Measurements from ENCODE around the gene ACAP3.
A peak's percentile ranks its signal among the peaks of the same experiment; 100 is the strongest.
"Not testable (repeated sequence)": the region's sequence is repeated elsewhere in the genome, so short reads cannot be mapped to it uniquely, and the experiment has no call there.

The ACAP3 gene

DNA sequence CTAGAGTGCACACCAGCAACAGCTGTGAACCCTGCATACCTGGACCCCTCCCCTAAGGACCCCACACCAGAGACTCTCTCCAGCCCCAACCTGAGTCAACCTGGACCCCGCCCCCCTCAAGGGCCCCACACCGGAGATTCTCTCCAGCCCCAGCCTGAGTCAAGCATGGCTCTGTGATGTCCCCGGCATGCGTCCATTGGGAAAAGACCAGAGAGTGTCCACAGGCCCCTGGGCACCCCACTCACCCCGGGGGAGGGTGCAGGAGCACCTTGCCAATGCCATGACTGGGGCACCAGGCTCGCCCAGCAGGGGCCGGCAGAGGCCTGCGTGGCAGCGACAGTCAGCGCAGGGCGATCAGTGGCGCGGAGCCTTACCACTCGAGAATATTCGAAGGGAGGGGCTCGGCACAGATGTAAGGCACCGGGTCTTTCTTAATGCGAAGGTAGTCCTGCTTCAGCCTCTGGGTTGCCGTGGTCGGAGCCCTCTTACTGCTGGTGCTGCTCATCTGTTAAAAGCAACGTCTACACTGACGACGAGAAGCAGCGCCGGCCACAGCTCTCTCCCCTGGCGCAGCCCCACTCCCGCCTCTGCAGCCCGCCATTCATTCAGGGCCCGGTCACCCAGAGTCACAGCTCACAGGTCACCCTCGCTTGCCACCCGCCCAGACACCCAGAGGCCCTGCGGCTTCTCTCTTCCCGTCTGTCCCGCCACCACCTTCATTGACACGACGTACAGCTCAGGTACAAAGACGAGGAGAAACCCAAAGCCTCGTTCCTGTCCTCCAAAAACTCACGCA lies 40.0 kb downstream of the ACAP3 start:
- no peak for DNase-seq (ENCODE audit: low read depth in 2 of 2)

DNA sequence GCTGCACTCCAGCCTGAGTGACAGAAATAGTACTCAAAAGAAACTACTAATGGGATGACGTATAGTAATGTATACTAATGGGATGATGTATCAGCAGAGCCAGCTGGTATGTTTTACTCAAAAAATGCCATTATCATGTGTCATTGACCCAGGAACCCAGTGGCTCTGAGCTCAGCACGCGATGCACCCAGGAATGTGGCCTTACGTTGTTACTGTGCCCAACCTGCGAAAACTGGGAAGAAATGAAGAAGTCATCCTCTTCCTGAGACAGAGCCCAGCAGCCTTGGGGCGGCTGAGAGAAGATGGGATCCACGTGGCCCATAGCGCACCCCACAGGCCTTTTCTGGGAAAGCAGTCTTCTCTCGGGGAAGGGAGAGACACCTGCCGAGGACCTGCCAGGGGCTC lies 42.9 kb downstream of the ACAP3 start:
- DNase-seq (ENCODE audit: low read depth in 2 of 2): no peak

DNA sequence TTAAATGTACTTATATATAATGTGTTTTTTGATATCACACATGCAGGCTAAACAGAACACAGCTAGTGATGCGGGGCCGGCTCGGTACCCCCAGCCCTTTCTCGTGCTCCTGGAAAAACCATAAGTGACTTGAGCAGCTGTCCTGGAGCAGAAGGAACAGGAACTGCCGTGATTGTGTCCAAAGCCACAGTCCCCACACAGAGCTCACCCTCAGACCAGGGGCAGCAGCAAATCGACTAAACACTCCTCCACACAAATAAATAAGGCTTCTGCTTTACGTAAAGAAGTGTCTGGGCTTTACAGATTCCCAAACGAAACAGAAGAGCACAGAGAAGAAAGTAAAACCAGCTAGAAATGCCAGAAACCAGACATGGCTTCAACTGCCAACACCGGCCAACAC lies 43.7 kb downstream of the ACAP3 start:
- no peak for DNase-seq (ENCODE audit: low read depth in 2 of 2)

DNA sequence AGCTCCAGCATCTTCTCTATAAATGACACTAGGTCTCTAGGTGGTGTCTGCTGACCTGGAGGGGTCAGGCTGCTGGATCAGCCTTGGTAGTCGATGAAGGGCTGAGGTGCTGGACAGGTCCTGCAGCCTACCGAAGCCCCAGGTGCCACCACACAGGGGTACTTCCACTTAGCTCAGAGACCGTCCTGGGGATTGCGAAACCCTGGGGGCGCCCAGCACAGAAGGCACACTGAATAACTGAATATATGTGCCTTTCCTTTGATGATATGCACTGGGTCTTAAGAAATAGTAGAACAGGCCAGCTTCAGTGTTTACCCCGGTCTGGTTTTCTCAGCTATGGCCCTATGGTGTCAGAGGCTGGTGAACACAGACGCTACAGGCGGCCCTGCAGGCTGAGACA lies 45.0 kb downstream of the ACAP3 start:
- DNase-seq (ENCODE audit: low read depth in 2 of 2): no peak

DNA sequence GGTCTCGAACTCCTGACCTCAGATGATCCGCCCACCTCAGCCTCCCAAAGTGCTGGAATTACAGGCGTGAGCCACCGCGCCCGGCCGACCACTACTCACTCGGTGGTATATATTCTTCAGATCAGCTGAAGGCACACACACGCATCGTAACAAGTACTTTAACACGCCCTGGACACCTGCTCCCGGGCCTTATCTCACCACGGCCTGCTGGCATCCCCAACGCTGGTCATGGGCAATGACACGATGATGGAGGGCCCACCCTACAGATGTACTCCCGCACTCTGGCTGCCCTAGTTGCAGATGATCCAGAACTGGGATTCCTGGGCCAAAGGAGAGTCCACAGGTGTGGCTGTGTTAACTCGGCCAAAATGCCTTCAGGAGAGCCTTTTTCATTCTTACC lies 45.7 kb downstream of the ACAP3 start:
- no peak for DNase-seq (ENCODE audit: low read depth in 2 of 2)

DNA sequence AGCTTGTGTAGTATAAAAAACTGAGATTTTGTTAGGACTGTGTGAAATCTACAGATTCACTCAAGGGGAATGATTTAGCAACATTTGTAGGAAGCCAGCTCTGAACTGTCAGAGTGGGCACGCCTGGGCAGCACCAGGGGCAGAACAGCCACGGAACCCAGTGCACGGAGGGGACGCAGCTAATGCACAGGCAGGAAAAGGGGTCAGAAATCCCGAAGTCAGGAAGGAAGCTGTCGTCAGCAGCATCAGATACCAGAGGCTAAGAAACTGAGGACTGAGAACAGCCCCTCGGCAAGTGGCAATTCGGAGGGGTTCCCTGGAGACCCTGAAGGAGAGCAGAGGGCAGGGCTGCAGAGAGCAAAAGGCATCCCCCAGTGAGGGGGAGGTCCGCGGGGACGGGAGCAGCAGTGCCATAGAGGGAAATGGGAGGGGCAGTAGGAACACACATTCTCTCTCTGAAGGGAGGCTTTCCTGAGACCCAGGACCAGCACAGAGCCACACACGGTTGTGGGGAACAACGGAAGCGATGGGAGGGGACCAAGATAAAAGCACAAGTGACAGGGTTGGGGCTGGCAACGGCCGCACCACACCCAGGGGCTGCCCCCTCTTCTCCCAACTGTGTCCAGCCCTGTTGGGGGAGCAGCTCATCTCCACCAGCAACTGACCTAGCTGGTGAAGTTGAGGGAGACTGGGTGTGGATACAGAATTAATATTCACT lies 46.7 kb downstream of the ACAP3 start:
- DNase-seq (ENCODE audit: low read depth in 2 of 2): no peak

DNA sequence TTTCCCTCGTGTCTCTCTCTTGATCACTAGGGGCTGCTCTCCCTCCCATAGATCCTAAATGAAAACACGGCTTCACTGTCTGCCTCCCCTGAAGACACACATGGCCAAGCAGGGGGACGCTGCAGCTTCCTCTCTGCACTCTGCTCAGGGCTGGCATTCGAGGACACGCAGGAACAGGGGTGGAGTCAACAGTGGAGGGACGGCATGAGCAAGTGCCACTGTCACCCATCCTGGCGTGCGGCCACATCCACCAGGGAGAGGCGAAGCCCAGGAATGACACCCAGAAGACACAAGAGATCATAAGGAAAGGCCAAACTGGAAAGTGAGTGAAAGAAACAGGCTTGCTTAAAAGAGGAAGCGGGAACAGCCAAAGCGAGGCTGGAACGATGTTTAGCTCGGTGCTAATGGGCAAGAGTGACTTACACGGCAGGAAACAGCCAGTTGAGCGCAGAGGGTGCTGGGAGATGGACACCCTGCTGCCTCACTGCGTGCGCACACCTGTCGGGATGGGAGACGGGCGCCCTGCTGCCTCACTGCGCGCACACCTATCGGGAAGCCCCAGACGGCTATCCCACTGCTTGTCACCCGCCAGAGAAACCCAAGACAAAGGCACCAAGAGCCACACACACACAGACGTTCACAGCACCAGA lies 47.7 kb downstream of the ACAP3 start:
- DNase-seq (ENCODE audit: low read depth in 2 of 2): no peak

DNA sequence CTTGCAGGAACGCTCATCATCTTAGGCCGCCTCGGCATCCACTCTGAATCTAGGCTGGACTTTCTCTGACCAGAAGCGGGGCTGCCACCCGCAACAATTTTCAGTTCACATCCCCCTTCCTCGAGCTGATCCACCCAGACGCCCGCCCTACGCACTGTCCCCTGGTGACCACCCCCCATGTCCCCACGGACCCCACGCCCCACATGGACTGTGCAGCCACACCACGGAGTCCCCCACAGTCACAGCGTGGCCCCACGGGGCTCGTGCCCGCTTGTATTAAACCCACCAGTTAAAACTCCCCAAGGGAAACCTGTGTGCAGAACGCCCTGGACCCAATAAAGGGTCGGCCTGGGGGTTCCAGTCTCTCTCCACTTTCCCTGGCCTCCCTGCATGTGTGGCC lies 48.2 kb downstream of the ACAP3 start:
- DNase-seq (ENCODE audit: low read depth in 2 of 2): no peak

DNA sequence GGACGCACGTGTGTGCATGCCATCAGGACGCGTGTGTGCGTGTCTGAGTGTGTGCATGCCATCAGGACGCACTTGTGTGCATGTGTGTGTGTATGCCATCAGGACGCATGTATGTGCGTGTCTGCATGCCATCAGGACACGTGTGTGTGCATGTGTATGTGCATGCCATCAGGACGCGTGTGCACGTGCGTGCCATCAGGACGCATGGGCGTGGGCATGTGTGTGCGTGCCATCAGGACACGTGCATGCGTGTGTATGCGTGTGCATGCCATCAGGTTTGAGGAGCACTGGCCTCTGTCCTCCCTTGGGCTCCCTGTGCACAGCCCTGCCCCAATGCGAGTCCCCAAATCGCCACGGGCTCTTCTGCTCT lies 48.6 kb downstream of the ACAP3 start:
- DNase-seq (ENCODE audit: low read depth in 2 of 2): no peak

DNA sequence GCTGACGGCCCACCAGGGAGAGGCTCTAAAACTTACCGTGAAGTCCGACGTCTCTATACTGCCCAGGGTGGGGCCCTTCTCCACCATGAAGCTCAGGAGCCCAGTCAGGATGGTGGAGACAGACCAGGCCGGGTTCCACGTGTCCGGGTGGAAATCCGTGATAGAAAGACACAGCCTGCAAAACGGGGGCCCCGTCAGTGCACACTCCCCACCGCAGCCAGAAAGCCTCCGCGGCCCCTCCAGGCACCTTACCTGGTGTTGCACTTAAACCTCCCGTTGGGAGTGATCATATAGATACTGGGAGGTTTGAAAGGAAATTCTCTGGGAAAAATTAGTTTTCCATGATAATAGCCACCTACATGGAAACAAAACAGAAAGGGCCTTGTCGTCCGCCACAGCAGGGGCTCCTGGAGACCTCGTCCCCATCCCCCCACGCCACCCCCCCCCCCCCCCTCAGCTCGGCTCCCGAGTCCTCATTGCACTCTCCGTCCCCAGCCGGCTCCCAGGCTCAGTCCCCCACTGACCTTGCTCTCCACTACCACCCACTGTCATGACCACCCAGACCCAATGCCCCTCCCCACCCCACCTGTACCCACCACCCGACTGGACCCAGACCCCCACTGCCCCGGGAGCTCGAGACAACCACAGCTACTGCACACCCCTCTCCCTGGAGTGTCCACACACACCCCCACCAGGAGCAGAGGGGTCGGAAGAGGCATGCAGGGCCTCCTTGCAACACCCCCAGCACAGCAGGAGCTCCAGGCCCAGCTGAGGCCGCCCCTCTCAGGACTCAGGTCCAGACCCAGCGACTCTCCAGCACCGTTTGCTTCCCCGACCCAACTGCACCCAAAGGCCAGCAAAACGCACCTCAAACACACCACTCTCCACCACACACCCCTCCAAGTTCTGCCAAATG lies 50.5 kb downstream of the ACAP3 start:
- no peak for DNase-seq (ENCODE audit: low read depth in 2 of 2)

DNA sequence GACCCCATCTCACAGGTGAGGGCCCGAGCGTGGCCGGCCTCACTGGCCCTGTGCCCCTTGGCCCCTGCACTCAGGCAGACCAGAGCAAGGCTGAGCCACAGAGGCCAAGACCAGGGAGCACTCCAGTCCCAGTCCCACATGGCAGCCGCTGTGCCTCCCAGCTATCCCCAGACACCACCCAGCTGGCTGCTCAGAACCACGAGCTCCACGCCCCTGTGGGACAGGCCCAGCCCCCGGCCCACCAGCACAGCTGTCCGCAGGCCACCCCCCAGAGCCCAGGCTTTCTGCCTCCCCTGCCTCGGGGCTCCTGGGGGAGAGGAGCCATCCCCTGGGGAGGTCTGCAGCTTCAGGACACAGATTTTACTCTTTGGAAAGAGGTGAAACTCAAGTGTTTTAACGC lies 52.1 kb downstream of the ACAP3 start:
- no peak for DNase-seq (ENCODE audit: low read depth in 2 of 2)

DNA sequence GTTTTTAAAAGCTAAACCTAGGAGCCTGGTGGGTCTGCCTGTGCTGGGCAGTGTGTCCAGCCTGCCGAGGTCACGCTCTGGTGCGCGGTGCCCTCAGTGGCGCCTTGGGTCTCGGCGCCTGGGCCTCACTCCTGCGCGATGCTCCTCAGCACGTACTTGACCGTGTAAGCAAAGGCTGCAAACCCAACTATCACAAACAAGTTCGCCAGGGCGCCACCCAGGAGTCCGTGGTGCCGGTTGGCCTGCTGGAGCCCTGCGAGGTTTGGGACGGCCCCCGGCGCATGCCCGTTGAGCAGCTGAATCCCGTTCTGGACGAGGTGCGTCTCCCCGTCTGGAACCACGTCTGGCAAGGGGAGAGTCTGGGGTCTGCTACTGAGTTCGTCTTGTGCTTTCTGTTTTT lies 52.7 kb downstream of the ACAP3 start:
- DNase-seq (ENCODE audit: low read depth in 2 of 2): no peak

DNA sequence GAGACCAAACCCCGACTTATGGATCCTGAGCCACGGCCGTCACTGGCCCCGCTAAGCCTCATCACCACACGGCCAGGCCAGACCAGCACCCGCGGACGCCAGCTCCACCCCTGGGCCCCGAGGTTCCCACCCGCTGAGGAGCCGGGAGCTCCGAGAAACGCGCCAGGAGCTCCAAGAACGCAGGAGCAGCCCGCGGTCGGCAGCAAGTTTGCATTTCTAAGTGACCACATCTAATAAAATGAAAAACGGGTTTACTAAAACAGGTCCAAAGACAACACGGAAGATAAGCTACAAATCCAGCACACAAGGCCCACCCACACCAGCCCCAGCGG lies 53.1 kb downstream of the ACAP3 start:
- DNase-seq (ENCODE audit: low read depth in 2 of 2): no peak

DNA sequence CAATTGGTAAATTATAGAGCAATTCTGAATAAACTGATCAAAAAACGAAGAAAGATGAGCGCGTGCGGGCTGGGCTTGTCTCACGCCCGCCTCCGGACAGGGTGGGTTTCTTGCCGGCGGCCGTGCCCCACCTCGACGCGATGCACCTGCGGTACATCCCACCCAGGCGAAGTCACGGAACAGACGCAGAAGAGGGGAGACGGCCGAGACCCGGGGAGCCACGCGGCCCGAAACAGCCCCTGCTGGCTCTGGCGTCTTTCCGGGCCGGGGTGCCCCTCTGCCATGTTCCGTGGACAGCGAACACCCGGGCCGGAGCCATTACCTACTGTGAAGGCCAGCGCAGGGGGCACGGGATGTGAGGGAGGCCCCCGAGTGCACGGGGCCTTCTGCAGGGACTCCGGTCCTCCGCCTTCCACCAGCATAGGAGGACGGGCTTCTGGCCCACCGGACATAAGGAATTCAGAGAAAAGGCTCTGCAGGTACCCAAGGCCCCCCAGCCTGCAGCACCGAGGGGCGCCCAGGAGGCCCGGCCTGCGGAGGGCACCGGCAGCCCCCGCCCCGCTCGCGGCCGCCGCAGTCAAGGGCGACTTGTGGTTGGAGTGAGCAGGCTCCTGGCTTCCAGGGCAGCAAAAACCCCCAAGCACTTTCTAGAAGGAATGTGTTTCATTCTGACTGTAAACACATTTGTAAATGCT lies 53.6 kb downstream of the ACAP3 start:
- DNase-seq (ENCODE audit: low read depth in 2 of 2): no peak

DNA sequence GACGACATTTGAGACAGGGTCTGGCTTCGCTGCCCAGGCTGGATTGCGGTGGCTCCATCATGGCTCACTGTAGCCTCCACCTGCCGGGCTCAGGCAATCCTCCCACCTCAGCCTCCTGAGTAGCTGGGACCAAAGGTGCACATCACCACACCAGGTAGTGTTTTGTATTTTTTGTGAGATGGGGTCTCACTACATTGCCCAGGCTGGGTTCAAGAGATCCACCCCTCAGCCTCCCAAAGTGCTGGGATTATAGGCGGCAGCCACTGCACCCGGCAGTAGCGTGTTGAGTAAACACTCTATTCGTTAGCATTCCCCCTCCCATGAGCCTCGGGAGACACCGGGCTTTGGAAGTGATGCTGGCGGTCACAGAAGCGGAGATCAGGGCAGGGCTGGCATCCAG lies 54.4 kb downstream of the ACAP3 start:
- no peak for DNase-seq (ENCODE audit: low read depth in 2 of 2)

DNA sequence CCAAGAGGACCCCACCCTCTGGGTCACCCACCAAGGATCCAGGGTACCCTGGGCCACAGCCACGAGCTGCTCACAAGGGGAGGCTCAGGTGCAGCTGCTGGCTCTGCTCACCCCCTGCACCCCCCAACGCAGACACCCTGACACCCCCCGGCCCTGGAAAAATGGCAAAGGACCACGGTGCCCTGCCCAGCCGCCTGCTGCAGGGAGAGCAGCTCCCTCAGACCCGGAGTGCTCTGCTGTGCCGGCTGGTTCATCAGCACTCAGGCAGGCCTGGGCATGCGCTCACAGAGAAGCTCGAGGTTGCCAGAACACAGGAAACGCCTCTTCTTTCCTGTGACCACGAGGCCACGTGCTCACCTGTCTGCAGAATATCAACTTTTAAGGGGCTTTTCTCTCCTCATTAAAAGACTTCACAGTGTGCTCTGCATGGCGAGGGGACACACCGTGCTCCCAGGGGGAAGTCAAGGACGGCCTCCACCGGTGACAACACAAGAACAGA lies 56.9 kb downstream of the ACAP3 start:
- DNase-seq (ENCODE audit: low read depth in 2 of 2): peak; percentile 46 to 48

DNA sequence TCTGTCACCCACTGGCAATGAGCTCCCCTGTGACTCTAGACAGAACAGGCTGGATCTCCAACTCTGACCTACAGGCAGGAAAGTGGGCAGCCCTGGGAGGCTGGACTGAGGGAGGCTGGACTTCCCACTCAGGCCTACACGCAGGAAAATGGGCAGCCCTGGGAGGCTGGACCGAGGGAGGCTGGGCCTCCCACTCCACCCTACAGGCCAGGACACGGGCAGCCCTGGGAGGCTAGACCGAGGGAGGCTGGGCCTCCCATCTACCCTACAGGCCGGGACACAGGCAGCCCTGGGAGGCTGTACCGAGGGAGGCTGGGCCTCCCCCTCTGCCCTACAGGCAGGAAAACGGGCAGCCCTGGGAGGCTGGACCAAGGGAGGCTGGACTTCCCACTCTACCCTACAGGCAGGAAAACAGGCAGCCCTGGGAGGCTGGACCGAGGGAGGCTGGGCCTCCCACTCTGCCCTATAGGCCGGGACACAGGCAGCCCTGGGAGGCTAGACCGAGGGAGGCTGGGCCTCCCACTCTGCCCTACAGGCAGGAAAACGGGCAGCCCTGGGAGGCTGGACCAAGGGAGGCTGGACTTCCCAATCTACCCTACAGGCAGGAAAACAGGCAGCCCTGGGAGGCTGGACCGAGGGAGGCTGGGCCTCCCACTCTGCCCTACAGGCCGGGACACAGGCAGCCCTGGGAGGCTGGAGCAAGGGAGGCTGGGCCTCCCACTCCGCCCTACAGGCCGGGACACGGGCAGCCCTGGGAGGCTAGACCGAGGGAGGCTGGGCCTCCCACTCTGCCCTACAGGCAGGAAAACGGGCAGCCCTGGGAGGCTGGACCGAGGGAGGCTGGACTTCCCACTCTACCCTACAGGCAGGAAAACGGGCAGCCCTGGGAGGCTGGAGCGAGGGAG lies 59.5 kb downstream of the ACAP3 start:
- not testable (repeated sequence) for DNase-seq (ENCODE audit: low read depth in 2 of 2)

DNA sequence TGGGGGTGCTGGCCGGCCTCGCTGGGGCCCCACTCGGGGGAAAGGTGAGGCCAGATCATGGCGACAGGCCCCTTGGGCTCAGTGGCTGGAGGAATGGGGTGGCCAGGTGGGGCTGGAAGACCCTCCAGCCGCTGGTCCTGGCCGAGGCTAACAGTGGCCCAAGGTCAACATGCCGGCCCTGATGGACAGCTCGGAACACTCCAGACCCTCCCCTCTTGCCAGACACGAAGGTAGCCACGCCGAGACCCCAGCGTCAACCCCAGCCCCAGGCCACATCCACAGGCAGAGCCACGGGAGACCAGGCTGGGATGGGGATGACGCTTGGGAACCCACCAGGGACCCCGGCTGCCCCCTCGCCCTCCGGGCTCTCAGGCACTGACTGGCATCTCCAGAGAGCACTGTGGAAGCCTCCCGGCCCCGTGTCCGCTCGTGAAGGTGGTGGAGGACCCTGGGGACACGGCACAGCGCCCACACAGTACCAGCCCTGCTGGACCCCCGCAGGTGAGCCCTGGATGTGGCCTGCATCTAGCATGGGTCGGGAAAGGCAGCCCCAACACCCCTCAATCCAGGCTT lies 60.3 kb downstream of the ACAP3 start:
- no peak for DNase-seq (ENCODE audit: low read depth in 2 of 2)

DNA sequence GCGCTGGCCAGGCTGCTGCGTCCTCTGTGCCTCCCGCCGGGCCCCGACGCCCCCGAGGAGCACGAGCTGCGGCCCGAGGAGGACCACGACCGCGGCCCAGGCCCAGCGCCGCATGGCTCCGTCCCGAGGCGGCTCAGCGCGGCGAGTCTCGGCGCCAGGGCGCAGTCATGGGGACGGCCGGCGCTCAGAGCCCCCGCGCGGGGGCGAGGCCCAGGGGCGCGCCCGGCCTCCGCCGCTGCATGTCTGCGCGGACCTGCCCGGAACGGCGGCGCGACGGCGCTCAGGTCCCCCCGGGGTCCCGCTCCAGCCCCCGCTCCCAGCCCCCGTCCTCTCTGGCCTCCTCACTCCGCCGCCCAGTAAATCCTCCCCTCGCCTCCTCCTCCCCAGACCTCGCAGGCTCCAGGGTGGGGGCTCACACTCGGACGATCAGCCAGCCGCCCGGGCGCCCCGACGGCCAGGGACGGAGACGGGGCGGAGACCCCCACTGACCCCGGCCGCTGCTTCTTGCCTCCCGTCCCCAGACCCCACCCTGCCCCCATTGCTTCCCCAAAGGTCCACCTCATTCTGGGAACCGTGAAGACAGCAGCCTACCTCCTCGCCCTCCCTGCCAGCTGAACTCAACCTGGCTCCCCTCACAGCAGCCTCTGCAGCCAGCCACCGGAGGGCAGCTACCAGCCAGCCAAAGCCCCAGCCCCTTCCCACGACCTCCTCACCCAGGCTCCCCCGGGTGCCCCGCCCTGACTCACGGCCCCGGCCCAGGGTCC lies 61.0 kb downstream of the ACAP3 start, which contains the start of gene C1QTNF12:
TSS of gene C1QTNF12 (minus strand) at position 146 of the 764 bp plus-strand sequence. CDS start at position 114, 32 bp downstream.
- no peak for DNase-seq (ENCODE audit: low read depth in 2 of 2)
